Measurements from ENCODE around the gene CLK2.
"Not testable (repeated sequence)": the region's sequence is repeated elsewhere in the genome, so short reads cannot be mapped to it uniquely, and the experiment has no call there.

Gene CLK2

DNA sequence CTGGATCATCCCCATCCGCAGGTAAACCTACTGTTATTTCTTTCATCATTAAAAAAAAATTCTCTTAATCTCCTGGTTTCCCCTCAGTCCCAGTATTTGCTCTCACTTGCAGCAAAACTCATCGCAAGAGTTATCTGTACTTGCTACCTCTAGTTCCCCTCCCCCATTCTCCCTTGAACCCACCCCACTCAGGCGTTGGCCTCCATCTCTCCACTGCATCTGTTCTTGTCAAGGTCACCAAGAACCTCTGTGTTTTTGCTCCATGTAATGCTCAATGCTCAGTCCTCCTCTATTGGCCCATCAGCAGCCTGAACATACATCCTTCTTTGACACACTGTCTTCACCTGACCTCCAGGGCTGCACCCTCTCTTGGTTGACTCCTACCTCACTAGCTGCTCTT, 23.4 kb upstream of the CLK2 start:
- DNase-seq (ENCODE audit: low read depth, low spot score), result no peak

- no peak for DNase-seq (ENCODE audit: low read depth, low spot score)
Measured at GRCh38 chr1:155295942-155296267, 22.6 kb upstream of the CLK2 start.

- no peak for DNase-seq (ENCODE audit: low read depth, low spot score)
Measured at GRCh38 chr1:155295183-155295941, 22.1 kb upstream of the CLK2 start.

DNA sequence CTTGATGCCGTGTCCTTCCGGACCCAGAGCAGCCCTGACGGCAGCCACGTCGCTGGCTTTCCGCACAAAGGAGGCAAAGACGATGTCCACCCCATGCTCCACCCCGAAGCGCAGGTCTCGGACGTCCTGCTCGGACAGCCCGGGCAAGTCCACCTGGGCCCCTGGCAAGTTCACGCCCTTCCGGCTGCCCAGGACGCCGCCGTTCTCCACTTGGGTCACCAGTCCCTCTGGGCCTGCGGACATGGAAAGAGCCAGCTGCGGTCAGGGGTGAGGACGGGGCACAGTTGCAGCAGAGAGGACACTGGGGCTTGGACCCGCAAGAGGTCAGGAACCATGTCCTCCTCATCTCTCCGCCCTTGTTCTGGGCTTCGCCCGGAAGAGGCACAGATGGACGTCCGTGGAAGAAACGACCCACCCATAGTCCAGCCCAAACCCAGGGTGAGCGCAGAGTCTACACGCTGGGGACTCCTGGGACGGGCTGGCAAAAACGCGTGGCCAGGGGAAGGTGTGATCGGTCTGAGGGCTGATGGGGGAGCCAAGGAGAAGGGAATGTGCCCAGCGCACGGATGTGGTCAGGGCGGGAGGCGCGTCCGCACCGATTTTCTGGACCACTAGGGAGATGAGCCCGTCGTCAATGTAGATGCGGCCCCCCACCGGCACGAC, 21.3 kb upstream of the CLK2 start:
- DNase-seq (ENCODE audit: low read depth, low spot score), result no peak

- DNase-seq (ENCODE audit: low read depth, low spot score), result no peak
Measured at GRCh38 chr1:155293086-155293749, 19.9 kb upstream of the CLK2 start.

DNA sequence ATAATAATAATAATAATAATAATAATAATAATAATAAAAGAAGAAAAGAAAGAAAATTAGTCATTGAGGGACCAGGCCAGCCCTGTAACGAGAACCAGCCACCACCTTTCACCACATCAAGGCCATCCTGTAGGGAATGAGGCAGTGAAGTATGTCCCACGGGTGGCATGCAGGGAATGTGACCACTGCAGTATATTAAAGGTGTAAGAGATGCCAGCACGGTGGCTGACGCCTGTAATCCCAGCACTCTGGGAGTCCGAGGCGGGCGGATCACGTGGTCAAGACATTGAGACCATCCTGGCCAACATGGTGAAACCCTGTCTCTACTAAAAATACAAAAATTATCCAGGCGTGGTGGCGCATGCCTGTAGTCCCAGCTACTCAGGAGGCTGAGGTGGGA, 17.7 kb upstream of the CLK2 start:
- DNase-seq (ENCODE audit: low read depth, low spot score), result not testable (repeated sequence)

DNA sequence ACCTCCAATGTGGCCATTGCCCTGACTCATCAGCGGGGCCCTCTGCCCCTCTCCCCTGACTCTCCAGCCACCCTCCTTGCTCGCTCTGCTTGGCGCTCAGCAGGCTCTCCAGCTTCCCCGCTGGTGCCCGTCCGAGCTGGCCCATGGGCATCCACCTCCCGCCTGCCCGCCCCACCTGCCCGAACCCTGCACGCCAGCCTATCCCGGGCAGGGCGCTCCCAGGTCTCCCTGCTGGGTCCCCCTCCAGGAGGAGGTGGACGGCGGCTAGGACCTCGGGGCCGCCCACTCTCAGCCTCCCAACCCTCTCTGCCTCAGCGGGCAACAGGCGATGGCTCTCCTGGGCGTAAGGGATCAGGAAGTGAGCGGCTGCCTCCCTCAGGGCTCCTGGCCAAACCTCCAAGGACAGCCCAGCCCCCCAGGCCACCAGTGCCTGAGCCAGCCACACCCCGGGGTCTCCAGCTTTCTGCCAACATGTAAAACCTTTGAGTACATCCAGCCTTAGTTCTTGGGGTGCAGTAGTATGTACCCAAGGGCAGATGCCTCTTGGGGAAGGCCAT, 14.8 kb upstream of the CLK2 start:
- DNase-seq (ENCODE audit: low read depth, low spot score), result no peak

DNA sequence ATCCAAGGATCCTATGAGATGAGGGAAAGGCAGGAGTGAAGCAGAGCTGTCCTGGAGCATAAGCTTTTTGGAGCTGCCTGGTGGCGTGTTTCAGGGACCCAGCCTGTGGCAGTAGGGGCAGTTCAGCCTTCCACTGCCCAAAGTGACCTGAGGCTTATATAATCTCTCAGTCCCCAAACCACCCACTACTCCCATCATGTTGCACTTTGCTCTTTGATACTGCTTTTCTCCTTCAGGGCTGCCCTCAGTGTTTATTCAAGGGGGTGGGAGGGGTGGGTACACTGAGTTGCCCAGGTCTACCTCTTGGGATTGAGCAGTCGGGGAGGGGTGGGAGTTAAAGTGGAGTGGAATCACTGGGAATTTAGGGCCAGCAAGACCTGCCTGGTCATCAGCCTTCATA, 13.2 kb upstream of the CLK2 start:
- no peak for DNase-seq (ENCODE audit: low read depth, low spot score)

- DNase-seq (ENCODE audit: low read depth, low spot score), result no peak
Measured at GRCh38 chr1:155285631-155286044, 12.3 kb upstream of the CLK2 start.

DNA sequence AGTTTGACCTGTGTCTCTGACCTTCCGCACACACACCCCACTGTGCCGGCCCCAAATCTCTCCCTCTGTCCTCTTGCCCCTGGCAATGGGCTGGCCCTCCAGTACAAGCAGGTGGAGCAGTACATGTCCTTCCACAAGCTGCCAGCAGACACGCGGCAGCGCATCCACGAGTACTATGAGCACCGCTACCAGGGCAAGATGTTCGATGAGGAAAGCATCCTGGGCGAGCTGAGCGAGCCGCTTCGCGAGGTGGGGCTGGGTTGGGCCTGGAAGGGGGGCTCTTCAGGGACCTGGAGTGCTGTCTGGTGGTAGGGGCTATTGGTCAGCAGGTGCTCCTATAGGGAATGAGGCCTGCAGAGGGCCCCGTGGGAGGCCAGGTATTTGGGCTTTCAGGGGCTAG, 11.8 kb upstream of the CLK2 start:
- DNase-seq (ENCODE audit: low read depth, low spot score), result no peak

DNA sequence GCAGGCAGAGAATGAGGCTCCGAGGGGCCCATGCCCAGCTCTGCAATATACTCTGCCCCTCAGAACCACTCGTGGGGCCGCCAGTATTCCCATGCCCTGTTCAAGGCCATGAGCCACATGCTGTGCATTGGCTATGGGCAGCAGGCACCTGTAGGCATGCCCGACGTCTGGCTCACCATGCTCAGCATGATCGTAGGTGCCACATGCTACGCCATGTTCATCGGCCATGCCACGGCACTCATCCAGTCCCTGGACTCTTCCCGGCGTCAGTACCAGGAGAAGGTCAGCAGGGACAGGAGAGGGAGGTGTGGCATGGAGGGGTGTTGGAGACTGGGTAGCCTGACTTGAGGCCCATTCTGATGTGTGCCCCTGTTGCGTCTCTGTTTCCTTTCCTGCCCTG, 11.2 kb upstream of the CLK2 start:
- DNase-seq (ENCODE audit: low read depth, low spot score), result no peak

- no peak for DNase-seq (ENCODE audit: low read depth, low spot score)
Measured at GRCh38 chr1:155282488-155283091, 9.3 kb upstream of the CLK2 start.

- DNase-seq (ENCODE audit: low read depth, low spot score), result no peak
Measured at GRCh38 chr1:155279268-155279667, 6.0 kb upstream of the CLK2 start.

GRCh38 chr1:155278689-155279160, 5.4 kb upstream of the CLK2 start:
- DNase-seq (ENCODE audit: low read depth, low spot score), result no peak

DNA sequence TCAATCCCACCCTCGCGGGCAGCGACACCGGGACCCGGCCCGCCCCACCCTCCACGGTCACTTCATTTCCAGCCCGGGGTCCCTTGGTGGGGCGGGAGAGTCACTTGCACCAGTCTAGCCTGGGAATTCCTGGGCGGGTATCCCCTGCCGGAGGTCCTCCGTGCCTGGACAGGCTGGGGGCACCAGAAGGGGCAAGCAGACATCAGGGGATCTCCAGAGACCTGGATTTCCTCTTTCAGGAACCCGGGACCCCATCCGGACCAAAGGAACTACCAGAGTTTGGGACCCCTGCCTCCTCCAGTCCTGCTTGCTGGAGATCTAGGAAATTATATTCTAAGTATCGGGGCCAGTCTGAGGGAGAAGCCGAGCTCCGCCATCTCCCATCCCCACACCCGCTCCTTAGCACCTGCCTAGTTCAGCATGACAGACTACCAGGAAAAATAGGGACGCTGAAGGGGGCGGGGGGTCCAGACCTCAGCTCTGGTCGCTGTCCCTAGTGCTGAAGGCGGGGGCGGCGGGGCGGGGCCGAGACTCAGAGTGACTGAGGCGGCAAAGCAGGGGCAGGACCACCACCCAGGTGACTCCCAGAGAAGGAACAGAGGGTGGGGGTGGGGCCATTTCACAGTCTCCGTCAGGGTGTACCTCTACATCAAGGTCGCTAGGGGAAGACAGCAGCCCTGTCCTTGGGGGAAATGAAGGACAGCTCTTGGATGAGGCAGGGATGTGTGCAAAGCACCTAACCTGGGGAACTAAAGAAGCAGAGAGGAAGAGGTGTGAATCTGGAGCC, 4.8 kb upstream of the CLK2 start:
- DNase-seq (ENCODE audit: low read depth, low spot score), result peak; percentile 56

DNA sequence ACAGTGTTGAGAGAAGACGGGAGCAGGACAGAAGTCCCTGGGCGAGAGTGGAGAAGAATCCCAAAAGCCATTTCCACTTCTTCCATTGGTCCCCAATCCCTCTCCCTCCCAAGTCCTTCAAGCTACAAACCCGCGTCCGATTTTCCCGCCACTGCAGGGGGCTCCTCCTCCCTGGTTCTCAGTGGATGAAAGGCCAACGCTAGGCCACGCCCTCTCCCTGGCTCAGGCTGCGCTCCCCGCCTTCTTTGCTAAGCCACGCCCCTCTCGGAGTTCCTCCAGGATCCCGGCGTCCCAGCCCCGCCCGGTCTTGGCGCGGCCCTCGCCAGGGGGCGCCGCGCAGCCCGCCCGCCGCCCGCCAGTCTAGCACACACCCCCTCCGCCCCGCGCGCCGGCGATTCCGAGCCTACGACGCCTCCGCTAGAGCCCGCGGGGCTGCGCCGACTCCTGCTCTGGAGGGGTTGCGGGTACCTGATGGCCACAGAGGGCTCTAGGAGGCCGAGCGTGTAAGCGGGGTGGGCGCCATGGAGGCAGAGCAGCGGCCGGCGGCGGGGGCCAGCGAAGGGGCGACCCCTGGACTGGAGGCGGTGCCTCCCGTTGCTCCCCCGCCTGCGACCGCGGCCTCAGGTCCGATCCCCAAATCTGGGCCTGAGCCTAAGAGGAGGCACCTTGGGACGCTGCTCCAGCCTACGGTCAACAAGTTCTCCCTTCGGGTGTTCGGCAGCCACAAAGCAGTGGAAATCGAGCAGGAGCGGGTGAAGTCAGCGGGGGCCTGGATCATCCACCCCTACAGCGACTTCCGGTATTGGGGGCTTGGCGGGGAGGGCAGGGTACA, 4.0 kb upstream of the CLK2 start, which contains the start of gene HCN3:
Gene HCN3 (plus strand): TSS at position 394 of the 832 bp plus-strand sequence. CDS start 128 bp downstream, at position 522.
- DNase-seq (ENCODE audit: low read depth, low spot score), result peak; percentile 88

- no peak for DNase-seq (ENCODE audit: low read depth, low spot score)
Measured at GRCh38 chr1:155272466-155273342, 600 bp downstream of the CLK2 start.

GRCh38 chr1:155269381-155269780, 3.9 kb downstream of the CLK2 start:
- no peak for DNase-seq (ENCODE audit: low read depth, low spot score)

DNA sequence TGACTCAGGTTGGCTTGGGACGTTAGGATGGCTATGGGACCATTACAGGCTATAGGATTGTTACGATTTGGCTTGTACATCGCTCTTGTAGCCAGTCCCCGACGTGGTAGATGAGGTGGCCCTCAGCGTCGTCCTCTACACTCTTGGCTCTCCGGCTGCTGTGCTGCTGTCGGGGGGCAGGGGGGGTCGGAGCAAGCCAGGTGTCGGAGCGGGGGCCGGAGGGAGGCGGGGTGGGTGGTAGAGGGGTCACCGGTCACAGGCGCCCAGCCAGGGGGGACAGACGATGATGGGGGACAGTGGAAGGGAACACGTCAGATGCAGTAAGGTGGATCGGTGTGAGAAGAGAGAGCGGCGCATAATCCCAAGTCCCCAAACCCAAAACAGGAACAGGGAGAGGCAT, 4.7 kb downstream of the CLK2 start:
- DNase-seq (ENCODE audit: low read depth, low spot score), result no peak

Data from activated naive CD8-positive, alpha-beta T cell treated with anti-CD3 and anti-CD28 coated beads, Interleukin-2, amount 50 U/mL, for 16 hours (primary cell).